HG03139 (cell line): Measurements from ENCODE around the gene HDAC3.

Experiments
- ATAC-seq: cut with Tn5 transposase; IDR thresholded peaks from one replicate; pipeline ENCODE4 v1.9.1; 2021; ENCODE audit not compliant: unreplicated experiment

The HDAC3 gene

DNA sequence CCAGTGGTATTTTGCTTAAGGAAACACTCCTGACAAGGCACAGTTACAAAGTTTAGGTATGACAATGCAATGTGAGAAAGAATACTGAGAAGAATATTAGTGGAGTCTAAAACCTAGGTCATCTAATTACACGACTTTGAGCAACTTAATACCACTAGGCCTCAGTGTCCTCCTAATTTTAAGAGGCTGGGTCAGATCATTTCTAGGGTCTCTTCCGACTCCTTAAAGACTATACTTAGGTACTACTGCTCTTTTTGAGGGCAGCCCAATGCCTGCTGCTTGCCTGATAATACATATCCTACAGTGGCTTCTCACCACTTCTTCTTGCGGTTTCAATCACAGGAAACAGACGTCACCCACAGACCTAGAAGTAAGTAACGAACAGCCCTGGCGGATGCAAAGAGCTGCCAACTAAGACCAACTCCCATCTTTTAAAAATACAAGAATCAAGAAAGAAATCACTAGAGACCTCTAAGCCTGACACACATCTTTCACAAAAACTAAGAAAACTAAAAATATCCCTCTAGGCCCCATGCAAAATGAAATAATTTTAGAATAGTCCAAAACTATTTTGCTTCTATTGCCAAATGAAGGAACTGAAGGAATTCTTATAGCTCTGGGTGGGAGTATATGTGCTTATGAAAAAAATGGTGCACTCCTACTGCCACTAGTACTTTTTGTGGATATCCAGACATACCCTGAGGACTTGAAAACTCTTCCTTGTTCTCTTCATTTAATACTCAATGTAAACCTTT, 30.9 kb downstream of the HDAC3 start:
- ATAC-seq = peak; percentile 95

DNA sequence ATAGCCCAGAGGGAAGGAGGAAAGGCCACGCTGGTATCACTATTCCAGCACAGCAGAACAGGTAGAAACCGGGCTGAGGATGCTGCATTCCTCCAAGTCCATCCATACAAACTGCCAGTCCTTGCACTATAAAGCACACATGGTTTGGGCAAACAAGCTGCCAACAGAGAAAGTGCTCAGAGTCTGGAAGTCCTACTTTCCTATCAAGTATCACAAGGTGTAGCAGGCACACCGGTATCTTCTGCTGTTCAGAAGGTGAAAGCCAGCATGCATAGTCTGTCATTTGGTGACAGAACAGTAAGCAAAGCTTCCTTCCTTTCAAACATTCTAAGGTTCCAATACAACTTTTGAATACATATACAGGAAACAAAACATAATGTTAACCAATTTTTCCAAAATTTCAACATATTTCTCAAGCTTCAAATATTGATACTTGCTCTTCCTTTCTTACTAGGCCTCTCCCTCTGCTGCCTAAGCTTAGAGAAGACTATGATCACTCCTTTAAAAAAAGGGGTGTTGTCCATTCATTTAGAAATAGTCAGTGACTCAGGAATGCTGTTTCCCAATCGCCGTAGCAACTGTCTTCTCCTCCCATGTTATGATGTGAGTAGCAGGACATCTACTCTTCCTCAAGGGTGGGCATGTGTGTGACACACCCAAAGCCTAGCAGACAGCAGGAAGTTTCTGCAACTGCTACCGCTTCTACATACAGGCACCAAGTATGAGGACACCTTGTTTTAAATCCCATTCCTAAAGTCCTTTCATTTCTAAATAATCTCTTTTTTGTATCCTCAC, 32.5 kb downstream of the HDAC3 start:
- ATAC-seq = no peak

DNA sequence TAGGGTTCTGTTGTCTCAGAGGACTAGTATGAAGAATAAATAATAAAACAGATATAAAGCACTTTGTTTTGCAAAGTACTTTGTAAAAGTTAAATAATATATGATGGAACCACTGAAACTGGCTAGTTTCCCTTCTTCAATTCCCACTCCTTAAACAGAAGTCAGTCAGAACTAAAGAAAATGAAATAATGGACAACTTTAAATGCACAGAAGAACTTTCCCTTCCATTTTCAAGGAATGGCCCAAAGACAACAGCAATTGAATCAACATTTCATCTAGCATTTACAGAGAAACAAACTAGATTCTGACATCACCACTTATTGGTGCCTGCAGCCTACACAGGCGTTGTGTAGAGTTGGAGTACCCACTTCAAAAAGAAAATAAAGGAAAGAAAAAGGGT, 34.0 kb downstream of the HDAC3 start:
- ATAC-seq = no peak

DNA sequence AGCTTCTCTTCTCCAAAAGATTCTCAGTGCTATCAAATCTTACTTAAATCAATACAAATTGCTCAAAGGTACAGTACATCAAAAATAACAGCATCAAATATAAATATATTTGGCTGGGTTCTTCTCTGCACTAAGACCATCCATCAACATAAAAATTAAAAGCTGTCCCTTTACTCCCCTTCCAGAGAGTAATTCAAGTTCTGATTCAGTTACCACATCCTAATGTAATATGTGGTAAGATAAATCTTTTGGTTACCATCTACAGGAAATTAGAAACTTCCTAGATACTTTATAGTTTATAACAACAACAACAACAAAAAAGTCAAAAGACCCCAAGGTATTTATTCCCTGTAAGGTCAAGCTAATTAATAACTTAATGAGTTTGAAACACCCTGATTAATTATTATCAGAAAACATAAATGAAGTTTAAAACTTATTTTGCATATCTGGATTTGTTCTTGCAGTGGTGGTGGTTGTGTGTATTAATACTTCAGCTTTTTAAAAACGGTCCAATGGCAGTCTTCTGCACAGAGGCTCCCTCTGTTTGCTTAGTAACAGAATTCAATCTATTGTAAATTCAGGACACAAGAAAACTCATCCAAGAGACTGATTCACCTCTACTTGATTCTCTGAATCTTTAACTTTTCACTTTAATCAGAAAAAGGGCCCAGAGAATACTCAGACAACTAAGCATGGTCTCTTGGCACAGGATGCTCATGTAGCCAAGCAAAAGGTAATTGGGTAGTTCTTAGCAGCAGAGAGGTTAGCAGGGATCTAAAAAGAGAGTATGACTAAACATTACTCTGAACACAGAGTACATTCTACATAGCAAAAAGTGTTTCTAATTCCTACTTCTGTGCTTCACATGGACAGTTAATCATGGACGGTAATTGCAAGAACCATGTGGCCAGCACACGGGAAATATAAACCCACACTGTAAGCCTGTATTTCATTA, 38.0 kb downstream of the HDAC3 start:
- ATAC-seq = peak; percentile 43

DNA sequence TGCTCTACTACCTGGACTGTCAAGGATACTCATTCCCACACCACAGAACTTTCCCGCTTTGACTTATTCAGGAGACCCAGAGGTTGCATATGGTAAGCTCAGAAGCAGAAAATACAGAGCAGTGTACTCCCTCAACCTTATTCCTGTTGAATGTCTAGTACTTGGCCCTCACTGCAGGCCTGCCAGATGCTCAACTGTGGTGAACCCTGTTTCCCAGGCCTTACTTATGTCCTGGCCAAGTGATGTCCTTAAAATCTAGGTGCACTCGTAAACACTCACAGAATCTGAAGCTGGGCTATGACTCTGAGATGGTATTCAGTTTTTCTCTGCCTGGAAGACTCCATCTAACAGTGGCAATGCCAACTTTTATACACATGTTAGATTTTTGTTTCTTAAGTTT, 38.8 kb downstream of the HDAC3 start:
- no peak for ATAC-seq

DNA sequence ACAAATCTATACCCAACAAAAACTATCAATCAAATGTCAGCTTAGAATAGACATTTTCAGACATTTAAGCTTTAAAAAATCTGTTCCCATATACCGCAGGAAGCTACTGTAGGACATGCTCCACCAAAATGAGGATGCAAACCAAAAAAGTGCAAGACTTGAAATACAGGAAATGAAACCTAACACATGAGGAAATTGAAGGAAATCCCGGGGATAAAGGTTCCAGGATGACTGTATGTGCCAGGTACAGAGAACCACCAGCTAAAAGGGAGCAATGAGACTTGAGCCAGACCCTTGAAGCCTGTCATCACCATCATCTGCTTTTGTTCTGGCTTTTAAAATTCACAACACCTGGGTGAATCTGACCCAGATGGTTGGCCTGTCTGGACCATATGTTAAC, 39.3 kb downstream of the HDAC3 start:
- ATAC-seq = no peak

DNA sequence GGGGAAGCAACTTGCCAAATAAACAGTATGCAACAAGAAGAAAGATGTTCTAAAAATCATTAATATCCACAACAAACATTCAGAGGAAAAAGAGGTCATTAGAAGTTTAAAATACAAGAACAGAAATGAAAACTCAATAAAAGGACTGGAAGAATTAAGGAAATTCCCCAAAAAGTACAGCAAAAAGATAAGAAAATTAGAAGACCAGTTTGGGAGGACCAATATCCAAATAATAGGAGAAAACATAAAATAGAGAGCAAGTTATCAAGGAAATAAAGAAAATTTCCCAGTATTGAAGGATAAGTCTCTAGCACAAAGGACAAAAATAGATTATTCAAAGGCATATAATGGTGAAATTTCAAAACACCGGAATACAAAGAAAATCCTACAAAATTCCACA, 39.8 kb downstream of the HDAC3 start:
- no peak for ATAC-seq

DNA sequence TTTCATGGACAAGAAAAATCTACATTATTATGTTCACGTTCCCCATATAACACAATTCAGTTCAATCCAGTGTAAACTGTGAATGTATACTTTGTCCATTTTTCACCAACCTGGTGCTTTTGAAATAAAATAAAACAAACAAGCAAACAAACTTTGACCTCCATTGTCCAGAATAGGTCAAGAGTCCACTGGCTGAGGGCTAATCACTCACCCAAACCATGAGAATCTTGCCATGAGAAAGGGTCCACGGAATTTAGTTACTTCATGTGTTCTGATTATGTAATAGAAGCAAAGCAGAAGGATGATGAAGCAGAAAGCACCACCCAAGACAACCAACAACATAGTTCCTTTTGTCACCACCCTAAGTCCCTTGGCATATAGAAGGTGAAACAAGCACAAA, 46.5 kb downstream of the HDAC3 start:
- ATAC-seq = no peak

DNA sequence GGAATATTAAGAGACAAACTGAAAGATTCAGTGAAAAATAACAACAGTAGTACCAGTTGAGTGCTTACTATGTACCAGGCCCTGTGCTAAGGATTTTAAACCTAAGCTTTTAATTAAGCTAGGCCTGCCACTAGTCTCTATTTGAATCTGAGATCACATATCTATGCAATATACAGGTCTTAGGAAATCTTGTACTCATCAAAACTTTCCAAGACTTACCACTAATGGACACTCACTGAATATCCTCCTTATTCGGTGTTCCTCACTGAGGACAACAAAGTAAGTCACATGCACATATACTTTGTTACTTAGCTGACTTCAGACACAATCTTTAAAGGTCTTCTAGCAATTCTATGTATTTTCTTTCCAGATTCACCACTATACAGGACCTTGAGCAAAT, 50.4 kb downstream of the HDAC3 start:
- no peak for ATAC-seq

DNA sequence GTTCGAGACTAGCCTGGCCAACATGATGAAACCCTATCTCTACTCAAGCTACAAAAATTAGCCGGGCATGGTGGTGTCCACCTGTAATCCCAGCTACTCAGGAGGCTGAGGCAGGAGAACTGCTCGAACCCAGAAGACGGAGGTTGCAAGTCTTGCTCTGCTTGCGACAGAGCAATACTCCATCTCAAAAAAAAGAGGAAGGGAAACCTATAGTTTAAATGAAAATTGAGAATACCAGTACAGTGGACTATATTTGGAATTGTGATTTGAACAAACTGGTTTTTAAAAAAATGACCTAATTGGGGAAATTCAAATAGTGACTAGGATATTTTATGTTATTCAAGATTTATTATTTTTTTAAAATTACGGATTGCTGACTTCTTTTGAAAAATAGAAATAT, 51.1 kb downstream of the HDAC3 start:
- ATAC-seq = no peak

DNA sequence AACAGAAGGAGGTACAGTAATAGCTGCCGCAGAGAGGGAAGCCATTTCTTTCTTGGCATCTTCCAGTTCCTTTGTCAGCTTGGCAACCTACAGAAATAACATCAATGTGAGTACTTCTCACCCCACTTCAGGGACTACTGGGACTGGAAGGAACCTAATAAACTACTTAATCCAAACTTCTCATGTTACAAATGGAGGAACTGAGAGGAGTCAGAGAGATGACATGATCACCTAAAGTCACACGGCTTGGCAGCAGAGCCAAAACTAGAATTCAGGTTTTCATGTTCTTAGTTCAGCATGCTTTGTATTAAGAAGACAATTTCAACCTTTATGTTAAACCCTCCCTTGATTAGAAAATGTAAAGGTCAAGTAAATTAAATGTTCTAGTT, 62.5 kb downstream of the HDAC3 start:
- ATAC-seq = no peak

DNA sequence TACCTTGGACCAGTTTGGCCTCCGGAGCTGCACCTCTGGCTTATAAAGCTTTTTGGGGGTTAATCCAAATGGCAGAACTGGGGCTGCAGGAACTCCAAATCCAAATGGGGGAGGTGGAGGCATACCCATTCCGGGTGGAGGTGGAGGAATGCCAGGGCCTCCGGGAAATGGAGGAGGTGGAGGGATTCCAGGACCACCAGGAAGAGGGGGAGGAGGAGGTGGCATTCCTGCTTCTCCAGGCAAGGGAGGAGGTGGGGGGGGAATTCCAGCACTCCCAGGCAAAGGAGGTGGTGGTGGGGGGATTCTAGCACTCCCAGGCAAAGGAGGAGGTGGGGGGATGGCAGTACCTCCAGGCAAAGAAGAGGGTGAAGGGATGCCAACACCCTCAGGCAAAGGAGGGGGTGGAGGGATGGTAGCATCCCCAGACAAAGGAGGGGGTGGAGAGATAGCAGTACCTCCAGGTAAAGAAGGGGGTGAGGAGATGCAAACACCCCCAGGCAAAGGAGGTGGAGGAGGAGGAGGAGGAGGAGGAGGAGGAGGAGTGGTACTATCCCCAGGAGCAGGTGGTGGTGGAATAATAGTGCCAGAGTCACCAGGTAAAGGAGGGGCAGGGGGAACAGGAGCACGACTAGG, 63.0 kb downstream of the HDAC3 start:
- no peak for ATAC-seq
